VCaP (cell line): ENCODE measurements around the gene HABP4.

Experiments
- H3K27ac ChIP-seq: fragments of 450-650 bp; 2 replicates; pipeline ENCODE4 v1.5.1; 2017
- CTCF ChIP-seq: fragments of 450-650 bp; conservative IDR thresholded peaks from 2 replicates; pipeline ENCODE4 v1.5.1; 2017; ENCODE audit warnings: mild to moderate bottlenecking, moderate library complexity

The HABP4 gene

GRCh38 chr9:96532173-96532572, 82.2 kb downstream of the HABP4 start:
- no peak for TF ChIP-seq CTCF
- H3K27ac ChIP-seq = no peak overlapping the region

- no peak for TF ChIP-seq CTCF
- H3K27ac ChIP-seq = no peak overlapping the region
These were observed 90.1 kb downstream of the HABP4 start for GRCh38 chr9:96540106-96540505.
